ENCODE results near the gene SUMO1.

DNA sequence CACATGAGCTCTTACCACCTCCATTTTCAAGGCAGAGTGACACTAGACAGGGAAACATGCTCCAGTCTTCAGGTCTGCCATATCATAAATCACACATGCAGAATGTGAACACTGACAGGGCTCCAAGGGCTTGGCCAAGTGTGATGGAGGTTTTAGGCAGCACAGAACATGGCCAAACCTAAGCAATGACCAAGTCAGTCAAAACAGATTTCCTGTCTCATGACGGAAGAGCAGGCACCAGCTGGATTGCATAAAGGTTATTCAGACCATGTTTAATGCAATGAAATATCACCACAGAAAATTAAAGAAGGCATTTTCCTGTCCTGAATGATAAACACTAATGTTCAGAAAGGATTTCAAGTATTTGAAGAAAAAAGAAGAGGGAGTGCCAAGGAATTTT, 72.5 kb downstream of the SUMO1 start:
- TF ChIP-seq, protein P1, sequence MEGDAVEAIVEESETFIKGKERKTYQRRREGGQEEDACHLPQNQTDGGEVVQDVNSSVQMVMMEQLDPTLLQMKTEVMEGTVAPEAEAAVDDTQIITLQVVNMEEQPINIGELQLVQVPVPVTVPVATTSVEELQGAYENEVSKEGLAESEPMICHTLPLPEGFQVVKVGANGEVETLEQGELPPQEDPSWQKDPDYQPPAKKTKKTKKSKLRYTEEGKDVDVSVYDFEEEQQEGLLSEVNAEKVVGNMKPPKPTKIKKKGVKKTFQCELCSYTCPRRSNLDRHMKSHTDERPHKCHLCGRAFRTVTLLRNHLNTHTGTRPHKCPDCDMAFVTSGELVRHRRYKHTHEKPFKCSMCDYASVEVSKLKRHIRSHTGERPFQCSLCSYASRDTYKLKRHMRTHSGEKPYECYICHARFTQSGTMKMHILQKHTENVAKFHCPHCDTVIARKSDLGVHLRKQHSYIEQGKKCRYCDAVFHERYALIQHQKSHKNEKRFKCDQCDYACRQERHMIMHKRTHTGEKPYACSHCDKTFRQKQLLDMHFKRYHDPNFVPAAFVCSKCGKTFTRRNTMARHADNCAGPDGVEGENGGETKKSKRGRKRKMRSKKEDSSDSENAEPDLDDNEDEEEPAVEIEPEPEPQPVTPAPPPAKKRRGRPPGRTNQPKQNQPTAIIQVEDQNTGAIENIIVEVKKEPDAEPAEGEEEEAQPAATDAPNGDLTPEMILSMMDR (conservative IDR thresholded peaks at IDR 0.05; ENCODE audit: low read depth, low read length), result no peak
- TF ChIP-seq CEBPB (IDR thresholded peaks at IDR 0.05; ENCODE audit: low read depth, low read length) (no peak), POLR2A (IDR thresholded peaks at IDR 0.05; ENCODE audit: low read depth, low read length) (no peak), FOS (IDR thresholded peaks at IDR 0.05; ENCODE audit: low read depth, low read length) (no peak), MAFK (IDR thresholded peaks at IDR 0.05; ENCODE audit: low read depth, low read length) (no peak)

All from IMR-90 (cell line).